Measurements from ENCODE around the gene FAAP24. TPM values are rescaled to one million over a fixed set of nuclear protein-coding genes. Genes with fewer than 3 reads are reported as not detected.

Gene FAAP24
- total and polyA plus RNA-seq, 2 of the 13 experiments (the other 11 are each of a cell fraction or from before 2014, with no cell fraction given), result 2.3 to 6.0 TPM

- TF ChIP-seq USF2 (IDR thresholded peaks at IDR 0.05; ENCODE audit: low read depth, low read length) (no peak), USF2 (CRISPR knock-in tag; IDR thresholded peaks at IDR 0.05; ENCODE audit: borderline replicate concordance) (0 out of 2 replicates have a peak, but pooled peaks have one; percentile 46), KAT7 (CRISPR knock-in tag; IDR thresholded peaks at IDR 0.05; ENCODE audit: borderline replicate concordance) (no peak), HNF4A (CRISPR knock-in tag; IDR thresholded peaks at IDR 0.05) (peak; percentile 54; the same call in 1 of the 2 replicates), BORCS8-MEF2B (CRISPR knock-in tag; IDR thresholded peaks at IDR 0.05) (peak; percentile 100), ZNF619 (CRISPR knock-in tag; IDR thresholded peaks at IDR 0.05) (no peak), KLF11 (CRISPR knock-in tag; IDR thresholded peaks at IDR 0.05) (no peak), ZNF354B (CRISPR knock-in tag; IDR thresholded peaks at IDR 0.05) (peak; percentile 99), ZXDC (CRISPR knock-in tag; IDR thresholded peaks at IDR 0.05) (no peak), ZNF546 (CRISPR knock-in tag; conservative IDR thresholded peaks at IDR 0.05) (no peak), YEATS4 (CRISPR knock-in tag; IDR thresholded peaks at IDR 0.05; ENCODE audit: borderline replicate concordance) (peak; percentile 73), SCMH1 (CRISPR knock-in tag; IDR thresholded peaks at IDR 0.05; ENCODE audit: borderline replicate concordance) (no peak), ZNF572 (CRISPR knock-in tag; IDR thresholded peaks at IDR 0.05) (0 out of 2 replicates have a peak, but pooled peaks have one; percentile 18), GZF1 (CRISPR knock-in tag; IDR thresholded peaks at IDR 0.05) (0 out of 2 replicates have a peak, but pooled peaks have one; percentile 41), ATF2 (CRISPR knock-in tag; IDR thresholded peaks at IDR 0.05) (peak; percentile 34; the same call in 1 of the 2 replicates)
- TF ChIP-seq, protein P1, sequence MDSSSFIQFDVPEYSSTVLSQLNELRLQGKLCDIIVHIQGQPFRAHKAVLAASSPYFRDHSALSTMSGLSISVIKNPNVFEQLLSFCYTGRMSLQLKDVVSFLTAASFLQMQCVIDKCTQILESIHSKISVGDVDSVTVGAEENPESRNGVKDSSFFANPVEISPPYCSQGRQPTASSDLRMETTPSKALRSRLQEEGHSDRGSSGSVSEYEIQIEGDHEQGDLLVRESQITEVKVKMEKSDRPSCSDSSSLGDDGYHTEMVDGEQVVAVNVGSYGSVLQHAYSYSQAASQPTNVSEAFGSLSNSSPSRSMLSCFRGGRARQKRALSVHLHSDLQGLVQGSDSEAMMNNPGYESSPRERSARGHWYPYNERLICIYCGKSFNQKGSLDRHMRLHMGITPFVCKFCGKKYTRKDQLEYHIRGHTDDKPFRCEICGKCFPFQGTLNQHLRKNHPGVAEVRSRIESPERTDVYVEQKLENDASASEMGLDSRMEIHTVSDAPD (CRISPR knock-in tag; IDR thresholded peaks at IDR 0.05), result no peak
Observed at GRCh38 chr19:32971715-32972540, at the start of gene FAAP24, which contains the start of gene CEP89 (continued).

Data from HepG2 (cell line).